Measurements from ENCODE around the gene SORT1.

DNA sequence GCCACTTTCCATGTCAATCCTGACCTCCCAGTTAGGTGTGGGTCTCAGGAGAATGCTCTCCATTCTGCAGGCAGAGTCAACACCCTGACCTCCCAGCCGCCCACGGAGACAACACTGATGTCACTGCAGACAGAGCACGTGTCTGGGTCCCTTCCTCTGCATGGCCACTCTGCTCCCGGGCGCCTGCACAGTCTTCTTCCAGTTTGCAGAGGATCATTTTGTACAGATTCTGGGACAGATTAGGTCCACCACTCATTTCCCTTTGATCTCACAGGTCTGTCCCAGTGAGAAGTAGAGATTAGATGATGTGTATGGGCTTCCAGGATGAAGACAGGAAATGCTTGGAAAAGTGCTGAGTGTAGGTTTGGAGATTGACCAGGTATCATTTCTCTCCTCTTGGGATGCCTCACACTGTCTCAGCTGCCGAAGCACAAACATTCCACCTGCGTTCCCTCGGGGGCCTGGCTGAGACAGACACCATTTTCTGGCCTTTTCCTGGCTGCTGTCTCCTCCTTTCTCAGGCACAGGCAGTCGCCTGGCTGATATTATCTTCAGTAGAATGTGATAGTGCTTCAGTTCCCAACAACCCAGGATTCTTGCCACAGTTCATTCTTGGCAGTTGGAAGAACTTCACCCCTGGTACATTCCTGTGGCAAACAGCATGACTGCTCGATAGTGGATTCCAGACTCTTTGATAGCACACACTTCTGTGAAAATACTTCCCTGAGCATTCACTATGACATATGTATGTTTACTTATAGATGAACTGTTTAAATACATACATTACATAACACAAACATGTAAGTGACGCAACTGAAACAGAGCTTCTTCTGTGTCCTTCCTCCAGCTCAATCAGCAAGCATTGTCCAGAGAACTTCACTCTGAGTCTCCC lies 98.8 kb downstream of the SORT1 start:
- TF ChIP-seq EZH2 (IDR thresholded peaks at IDR 0.05; ENCODE audit: low read length, unreplicated experiment) = no peak
- no peak for TF ChIP-seq CTCF (conservative IDR thresholded peaks at IDR 0.05; ENCODE audit: low read depth, low read length)
- no peak for TF ChIP-seq EZH2phosphoT487 (IDR thresholded peaks at IDR 0.05; ENCODE audit: borderline replicate concordance, low read length)
